Measurements from ENCODE around the gene ZNF445. TPM values are rescaled to one million over a fixed set of nuclear protein-coding genes. Genes with fewer than 3 reads are reported as not detected.

The ZNF445 gene
- total RNA-seq, 1 donor from 2014 or later = 20.9 TPM

DNA sequence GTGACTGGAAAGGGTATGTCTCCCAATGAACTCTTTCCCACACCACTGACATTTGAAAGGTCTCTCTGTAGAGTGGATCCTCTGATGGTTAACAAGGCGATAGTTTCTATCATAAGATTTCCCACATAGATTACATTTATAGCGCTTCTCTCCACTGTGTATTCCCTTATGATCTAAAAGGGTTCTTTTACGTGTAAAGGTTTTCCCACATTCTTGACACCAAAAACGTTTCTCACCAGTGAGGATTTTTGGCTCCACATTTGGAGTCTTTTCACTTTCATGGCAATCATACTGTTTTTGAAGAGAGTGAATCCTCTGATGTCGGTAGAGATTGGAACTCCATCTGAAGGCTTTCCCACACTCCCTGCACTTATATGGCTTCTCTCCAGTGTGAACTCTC lies 30.5 kb downstream of the ZNF445 start:
- no peak for FAIRE-seq
- no peaks in the 10 kb centered on the region for H3K27me3 ChIP-seq (ENCODE audit: insufficient read depth, low read length)
- no peak for DNase-seq (ENCODE audit: low read depth)
- H3K79me2 ChIP-seq (ENCODE audit: insufficient read depth, low read length) = peaks cover 4% of the 10 kb centered on the region
- Mint-ChIP-seq H3K36me3 (ENCODE audit: low read depth, unreplicated experiment) (peaks cover 66% of the 10 kb centered on the region), H3K27me3 (ENCODE audit: low read depth, unreplicated experiment) (no peaks in the 10 kb centered on the region), H3K4me3 (ENCODE audit: unreplicated experiment) (no peak overlapping the region), H3K4me1 (ENCODE audit: low read depth, unreplicated experiment) (no peaks in the 10 kb centered on the region), H3K9me3 (ENCODE audit: unreplicated experiment) (peaks cover 23% of the 10 kb centered on the region), H3K27ac (ENCODE audit: unreplicated experiment) (no peak overlapping the region)
- peaks cover 41% of the 10 kb centered on the region for H3K9me3 ChIP-seq (ENCODE audit: insufficient read depth, low read depth, low read length)
- no peak overlapping the region for H3K4me3 ChIP-seq (ENCODE audit: insufficient read depth, low read depth, low read length)
- H3K9ac ChIP-seq (ENCODE audit: low read length) = no peak overlapping the region
- no peak overlapping the region for H3K27ac ChIP-seq (ENCODE audit: low read depth, low read length)
- H3K36me3 ChIP-seq (ENCODE audit: insufficient read depth, low read length) = peaks cover 52% of the 10 kb centered on the region
- no peak overlapping the region for H3K4me2 ChIP-seq (ENCODE audit: low read length)
- no peak overlapping the region for H2AFZ ChIP-seq (ENCODE audit: low read depth, low read length)
- TF ChIP-seq, protein P1, sequence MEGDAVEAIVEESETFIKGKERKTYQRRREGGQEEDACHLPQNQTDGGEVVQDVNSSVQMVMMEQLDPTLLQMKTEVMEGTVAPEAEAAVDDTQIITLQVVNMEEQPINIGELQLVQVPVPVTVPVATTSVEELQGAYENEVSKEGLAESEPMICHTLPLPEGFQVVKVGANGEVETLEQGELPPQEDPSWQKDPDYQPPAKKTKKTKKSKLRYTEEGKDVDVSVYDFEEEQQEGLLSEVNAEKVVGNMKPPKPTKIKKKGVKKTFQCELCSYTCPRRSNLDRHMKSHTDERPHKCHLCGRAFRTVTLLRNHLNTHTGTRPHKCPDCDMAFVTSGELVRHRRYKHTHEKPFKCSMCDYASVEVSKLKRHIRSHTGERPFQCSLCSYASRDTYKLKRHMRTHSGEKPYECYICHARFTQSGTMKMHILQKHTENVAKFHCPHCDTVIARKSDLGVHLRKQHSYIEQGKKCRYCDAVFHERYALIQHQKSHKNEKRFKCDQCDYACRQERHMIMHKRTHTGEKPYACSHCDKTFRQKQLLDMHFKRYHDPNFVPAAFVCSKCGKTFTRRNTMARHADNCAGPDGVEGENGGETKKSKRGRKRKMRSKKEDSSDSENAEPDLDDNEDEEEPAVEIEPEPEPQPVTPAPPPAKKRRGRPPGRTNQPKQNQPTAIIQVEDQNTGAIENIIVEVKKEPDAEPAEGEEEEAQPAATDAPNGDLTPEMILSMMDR (IDR thresholded peaks at IDR 0.05; ENCODE audit: insufficient read depth, low read depth, low read length) = no peak
- no peak for TF ChIP-seq EZH2 (IDR thresholded peaks at IDR 0.05; ENCODE audit: insufficient read depth, low read length)
- H3K4me1 ChIP-seq (ENCODE audit: insufficient read depth, low read length) = no peaks in the 10 kb centered on the region
- no peaks in the 10 kb centered on the region for H4K20me1 ChIP-seq (ENCODE audit: insufficient read depth, low read length)

DNA sequence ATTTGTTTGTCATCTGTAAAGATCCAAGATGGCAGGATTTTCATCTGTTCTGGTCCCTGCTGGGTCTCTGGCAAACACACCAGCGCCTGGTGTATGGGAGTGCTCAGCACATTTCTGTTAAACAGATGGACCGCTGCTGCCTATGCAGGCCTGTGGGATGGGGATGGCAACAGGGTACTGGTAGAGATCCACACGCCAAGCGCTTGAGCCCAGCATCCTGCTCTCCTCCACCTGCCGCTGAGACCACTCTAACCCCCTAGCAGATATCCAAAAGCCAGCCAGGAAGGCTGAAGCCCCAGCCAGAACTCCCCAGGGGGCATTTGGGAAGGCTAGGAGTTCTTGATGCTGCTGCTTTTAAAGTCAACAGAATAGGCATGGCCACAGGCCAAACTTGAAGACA lies 31.7 kb downstream of the ZNF445 start:
- no peaks in the 10 kb centered on the region for H3K27me3 ChIP-seq (ENCODE audit: insufficient read depth, low read length)
- peaks cover 4% of the 10 kb centered on the region for H3K79me2 ChIP-seq (ENCODE audit: insufficient read depth, low read length)
- no peak overlapping the region for H2AFZ ChIP-seq (ENCODE audit: low read depth, low read length)
- peaks cover 51% of the 10 kb centered on the region for H3K36me3 ChIP-seq (ENCODE audit: insufficient read depth, low read length)
- TF ChIP-seq EZH2 (IDR thresholded peaks at IDR 0.05; ENCODE audit: insufficient read depth, low read length) = no peak
- TF ChIP-seq, protein P1 (IDR thresholded peaks at IDR 0.05; ENCODE audit: insufficient read depth, low read depth, low read length) = no peak
- no peak overlapping the region for H3K27ac Mint-ChIP-seq (ENCODE audit: unreplicated experiment)
- no peaks in the 10 kb centered on the region for H3K27me3 Mint-ChIP-seq (ENCODE audit: low read depth, unreplicated experiment)
- H3K9me3 ChIP-seq (ENCODE audit: insufficient read depth, low read depth, low read length) = peaks cover 41% of the 10 kb centered on the region
- H3K4me1 ChIP-seq (ENCODE audit: insufficient read depth, low read length) = no peaks in the 10 kb centered on the region
- H3K4me1 Mint-ChIP-seq (ENCODE audit: low read depth, unreplicated experiment) = no peaks in the 10 kb centered on the region
- no peaks in the 10 kb centered on the region for H4K20me1 ChIP-seq (ENCODE audit: insufficient read depth, low read length)
- no peak overlapping the region for H3K4me3 Mint-ChIP-seq (ENCODE audit: unreplicated experiment)
- H3K9ac ChIP-seq (ENCODE audit: low read length) = no peak overlapping the region
- DNase-seq (ENCODE audit: low read depth) = no peak
- FAIRE-seq = no peak
- H3K27ac ChIP-seq (ENCODE audit: low read depth, low read length) = no peak overlapping the region
- H3K4me3 ChIP-seq (ENCODE audit: insufficient read depth, low read depth, low read length) = no peak overlapping the region
- peaks cover 65% of the 10 kb centered on the region for H3K36me3 Mint-ChIP-seq (ENCODE audit: low read depth, unreplicated experiment)
- H3K4me2 ChIP-seq (ENCODE audit: low read length) = no peak overlapping the region
- peaks cover 23% of the 10 kb centered on the region for H3K9me3 Mint-ChIP-seq (ENCODE audit: unreplicated experiment)

DNA sequence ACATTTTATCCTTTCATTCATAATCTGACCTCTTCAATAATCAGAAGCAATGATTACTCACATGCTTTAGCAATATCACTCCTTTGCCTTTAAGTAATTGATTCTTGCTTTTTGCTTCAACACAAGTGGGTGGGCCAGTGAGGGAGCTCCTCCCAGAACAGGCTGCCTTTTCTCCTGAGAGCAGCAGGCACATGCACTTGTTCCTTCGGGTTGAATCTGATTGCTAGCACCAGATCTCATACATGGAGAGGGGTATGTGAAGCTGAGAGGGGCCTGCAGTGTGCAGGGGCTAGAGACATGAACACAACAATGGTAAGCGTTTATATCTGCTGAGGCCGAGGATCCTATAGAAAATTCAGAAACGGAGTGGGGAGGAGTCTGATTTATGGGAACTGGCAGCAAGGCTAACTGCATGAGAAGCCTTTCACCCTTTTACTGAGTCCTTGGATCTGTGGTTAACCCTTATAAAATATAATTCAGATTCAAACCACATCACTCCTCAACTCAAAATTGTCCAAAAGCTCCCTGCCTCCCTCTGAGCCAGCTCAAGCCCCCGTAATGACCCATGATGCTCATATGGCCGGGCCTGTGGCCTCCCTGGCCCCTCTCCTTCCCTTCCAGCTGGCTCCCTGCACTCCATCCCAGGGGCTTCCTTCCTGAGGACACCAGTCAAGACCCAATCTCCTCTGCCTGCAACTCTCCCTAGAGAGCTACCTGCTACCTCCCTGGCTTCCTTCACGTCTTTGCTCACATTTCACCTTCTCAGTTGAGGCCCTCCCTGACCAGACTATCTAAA lies 32.4 kb downstream of the ZNF445 start:
- FAIRE-seq = no peak
- TF ChIP-seq EZH2 (IDR thresholded peaks at IDR 0.05; ENCODE audit: insufficient read depth, low read length) = no peak
- TF ChIP-seq, protein P1 (IDR thresholded peaks at IDR 0.05; ENCODE audit: insufficient read depth, low read depth, low read length) = no peak
- no peak overlapping the region for H3K4me3 Mint-ChIP-seq (ENCODE audit: unreplicated experiment)
- Histone ChIP-seq H3K36me3 (ENCODE audit: insufficient read depth, low read length) (peaks cover 50% of the 10 kb centered on the region), H4K20me1 (ENCODE audit: insufficient read depth, low read length) (no peaks in the 10 kb centered on the region), H3K9ac (ENCODE audit: low read length) (no peak overlapping the region), H3K27ac (ENCODE audit: low read depth, low read length) (no peak overlapping the region), H3K4me3 (ENCODE audit: insufficient read depth, low read depth, low read length) (no peak overlapping the region), H3K4me1 (ENCODE audit: insufficient read depth, low read length) (no peaks in the 10 kb centered on the region), H3K27me3 (ENCODE audit: insufficient read depth, low read length) (no peaks in the 10 kb centered on the region), H3K9me3 (ENCODE audit: insufficient read depth, low read depth, low read length) (peaks cover 41% of the 10 kb centered on the region), H3K4me2 (ENCODE audit: low read length) (no peak overlapping the region), H3K79me2 (ENCODE audit: insufficient read depth, low read length) (peaks cover 4% of the 10 kb centered on the region), H2AFZ (ENCODE audit: low read depth, low read length) (no peak overlapping the region)
- peaks cover 58% of the 10 kb centered on the region for H3K36me3 Mint-ChIP-seq (ENCODE audit: low read depth, unreplicated experiment)
- H3K9me3 Mint-ChIP-seq (ENCODE audit: unreplicated experiment) = peaks cover 23% of the 10 kb centered on the region
- no peaks in the 10 kb centered on the region for H3K4me1 Mint-ChIP-seq (ENCODE audit: low read depth, unreplicated experiment)
- H3K27me3 Mint-ChIP-seq (ENCODE audit: low read depth, unreplicated experiment) = no peaks in the 10 kb centered on the region
- DNase-seq (ENCODE audit: low read depth) = no peak
- no peak overlapping the region for H3K27ac Mint-ChIP-seq (ENCODE audit: unreplicated experiment)
